Urinary bladder (tissue), 4 donors: ENCODE data around the gene DDX23. TPM values are rescaled to one million over a fixed set of nuclear protein-coding genes. Genes with fewer than 3 reads are reported as not detected.

Experiments
- DNase-seq: peaks from one replicate; pipeline ENCODE4 v3.0.0-alpha.2; 2015; ENCODE audit errors: extremely low spot score
- H3K27ac ChIP-seq: one replicate; pipeline ENCODE4 v1.5.1; 2013; ENCODE audit warnings: low read depth, mild to moderate bottlenecking, moderate library complexity
- H3K36me3 ChIP-seq: one replicate; pipeline ENCODE4 v1.6.1; 2013; ENCODE audit warnings: mild to moderate bottlenecking, moderate library complexity; ENCODE audit not compliant: insufficient read depth
- H3K4me1 ChIP-seq: one replicate; pipeline ENCODE4 v1.6.1; 2013; ENCODE audit warnings: mild to moderate bottlenecking, moderate library complexity; ENCODE audit not compliant: insufficient read depth
- H3K4me3 ChIP-seq: one replicate; pipeline ENCODE4 v1.5.1; 2013; ENCODE audit warnings: low read depth, low read length
- WGBS: extraction: QIAGEN DNeasy Blood & Tissue Kit; methylation state at CpG from one replicate; pipeline ENCODE4 v1.1.7; 2013; 5-methylcytosine and 5-hydroxymethylcytosine counted together
- polyA plus RNA-seq: library from polyadenylated mRNA; stranded (reverse); fragments of 200-250 nt; gene quantifications from one replicate; pipeline ENCODE4 v1.2.3, GENCODE V29; 2013
- small RNA-seq: library from RNA; depleted of rRNA; stranded (forward); fragments of <200 nt; gene quantifications from one replicate; pipeline ENCODE3, GENCODE V24; 2014
- total RNA-seq: library from RNA; depleted of rRNA; stranded (reverse); fragments of >200 nt; gene quantifications from one replicate; pipeline ENCODE4 v1.2.3, GENCODE V29; 2014
- donor health status: healthy with polysubstance abuse.
- donor health status: healthy.

Gene DDX23
- total and polyA plus RNA-seq, 2 donors = 52.2 to 62.8 TPM

DNA sequence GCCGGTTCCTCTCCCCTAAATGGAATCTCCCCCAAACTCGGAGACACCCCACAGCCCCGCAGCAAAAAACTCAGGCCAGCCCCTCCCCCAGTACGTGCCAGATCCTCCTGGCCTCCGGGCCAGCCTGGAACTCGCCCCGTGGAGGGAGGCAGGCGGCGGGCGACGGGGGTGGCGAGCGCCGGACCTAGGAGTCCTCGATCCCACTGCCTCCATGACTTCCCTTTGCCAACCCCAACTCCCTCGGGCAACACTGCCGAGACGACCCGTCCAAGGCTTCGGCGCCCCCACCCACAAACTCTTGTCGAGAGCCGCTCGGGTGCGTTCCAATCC is 63.5 kb downstream of the DDX23 start:
- no peak for DNase-seq
- no peaks in the 10 kb centered on the region for H3K36me3 ChIP-seq
- H3K27ac ChIP-seq = peak overlapping the region; percentile 68
- 1% methylated on average over 25 of the region's 25 CpGs for WGBS
- peak overlapping the region; percentile 90 for H3K4me3 ChIP-seq
- H3K4me1 ChIP-seq = no peaks in the 10 kb centered on the region

DNA sequence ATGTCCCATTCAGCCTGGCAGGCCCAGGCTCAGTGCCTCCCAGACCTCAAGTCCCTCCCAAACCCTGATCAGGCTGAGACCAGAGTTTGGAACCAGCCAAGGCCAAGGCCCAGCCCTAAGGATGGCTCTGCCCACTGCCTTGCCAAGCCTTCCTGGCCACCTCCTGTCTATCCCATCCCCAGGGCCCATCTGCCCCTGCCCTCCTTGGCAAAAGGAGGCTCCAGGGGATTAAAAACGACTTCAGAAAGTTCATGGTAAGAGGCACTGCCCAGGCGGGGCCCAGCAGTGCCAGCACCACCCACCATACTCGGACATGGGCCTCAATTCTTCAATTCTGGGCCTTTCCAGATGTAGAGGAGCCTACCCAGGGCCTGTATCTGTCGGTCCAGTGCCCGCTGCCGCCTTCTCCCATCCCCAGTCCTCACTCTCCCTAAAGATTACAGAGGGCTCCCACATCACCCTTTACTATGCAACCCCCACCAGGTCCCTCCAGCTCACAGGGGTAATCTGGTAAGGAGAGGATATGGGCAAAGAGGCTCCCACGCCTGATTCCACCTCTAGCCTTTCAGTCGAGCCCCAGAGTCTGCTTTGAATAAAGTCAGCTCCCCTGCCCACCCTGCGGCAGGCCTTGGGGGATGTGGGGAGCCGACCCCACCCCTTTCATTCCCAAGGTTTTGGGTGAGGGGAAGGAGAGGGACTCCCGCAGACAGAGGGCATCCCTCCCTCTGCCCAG is 64.0 kb downstream of the DDX23 start:
- WGBS = 14% methylated on average over 11 of the region's 11 CpGs
- peak overlapping the region; percentile 90 for H3K4me3 ChIP-seq
- H3K4me1 ChIP-seq = no peaks in the 10 kb centered on the region
- DNase-seq = no peak
- peak overlapping the region; percentile 68 for H3K27ac ChIP-seq
- H3K36me3 ChIP-seq = no peaks in the 10 kb centered on the region

DNA sequence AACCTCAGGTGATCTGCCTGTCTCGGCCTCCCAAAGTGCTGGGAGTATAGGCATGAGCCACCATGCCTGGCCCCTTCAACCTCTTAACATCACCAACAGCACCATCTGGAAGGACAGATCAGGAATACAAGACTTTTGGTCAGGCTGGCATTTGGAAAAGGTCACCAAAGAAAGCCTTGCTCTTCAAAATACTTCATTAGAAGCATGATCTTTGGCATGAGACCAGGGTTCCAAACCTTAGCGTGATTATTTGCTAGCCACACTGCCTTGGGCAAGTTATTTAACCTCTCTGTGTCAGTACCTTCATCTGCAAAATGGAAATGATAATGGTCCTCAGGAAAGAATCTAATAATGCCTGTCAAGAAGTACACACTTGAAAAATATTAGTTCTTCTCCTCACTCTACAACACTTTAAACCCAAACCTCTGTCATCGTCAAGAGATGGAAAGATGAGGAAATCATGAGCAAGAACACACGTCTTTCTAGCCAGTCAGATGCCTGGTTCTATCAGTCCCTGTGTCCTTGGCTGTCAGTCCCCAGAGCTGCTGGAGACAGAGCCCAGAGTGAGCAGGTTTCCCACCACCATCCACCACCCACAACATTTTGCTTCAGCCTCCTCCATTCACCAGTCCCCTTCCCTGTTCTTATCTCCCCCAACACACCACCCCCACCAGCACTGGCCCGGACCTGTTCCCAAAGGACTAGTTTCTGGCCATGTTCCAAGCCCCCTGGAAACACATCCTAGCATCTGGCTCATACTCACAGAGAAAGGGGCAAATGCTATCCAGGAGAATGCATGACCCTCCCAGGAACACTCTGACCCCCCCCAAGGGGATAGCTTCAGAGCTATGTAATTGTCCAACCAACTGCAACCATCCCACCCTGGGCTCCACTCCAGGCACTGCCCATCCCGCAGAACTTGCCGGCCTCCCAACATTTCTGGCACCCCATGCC is 65.1 kb downstream of the DDX23 start:
- 39% methylated on average over 7 of the region's 7 CpGs for WGBS
- Histone ChIP-seq H3K36me3 (no peaks in the 10 kb centered on the region), H3K27ac (no peak overlapping the region), H3K4me1 (no peaks in the 10 kb centered on the region), H3K4me3 (no peak overlapping the region)
- no peak for DNase-seq

DNA sequence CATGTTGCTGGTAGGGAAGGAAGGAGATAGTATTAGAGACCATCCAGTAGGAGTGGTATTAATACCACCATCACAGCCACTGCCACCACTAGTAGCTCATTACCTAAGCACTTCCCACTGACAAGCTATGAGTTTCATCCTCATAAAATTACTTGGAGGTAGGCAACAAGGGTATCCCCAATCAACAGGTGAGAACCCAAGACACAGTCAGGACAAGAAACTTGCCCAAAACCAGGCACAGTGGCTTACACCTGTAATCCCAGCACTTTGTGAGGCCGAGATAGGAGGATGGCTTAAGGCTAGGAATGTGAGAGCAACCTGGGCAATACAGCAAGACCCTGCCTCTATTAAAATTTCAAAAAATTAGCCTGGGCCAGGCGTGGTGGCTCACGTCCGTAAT is 68.5 kb downstream of the DDX23 start:
- Histone ChIP-seq H3K36me3 (no peaks in the 10 kb centered on the region), H3K27ac (no peak overlapping the region), H3K4me3 (no peak overlapping the region), H3K4me1 (no peaks in the 10 kb centered on the region)
- no peak for DNase-seq
- 92% methylated on average over 4 of the region's 4 CpGs for WGBS

DNA sequence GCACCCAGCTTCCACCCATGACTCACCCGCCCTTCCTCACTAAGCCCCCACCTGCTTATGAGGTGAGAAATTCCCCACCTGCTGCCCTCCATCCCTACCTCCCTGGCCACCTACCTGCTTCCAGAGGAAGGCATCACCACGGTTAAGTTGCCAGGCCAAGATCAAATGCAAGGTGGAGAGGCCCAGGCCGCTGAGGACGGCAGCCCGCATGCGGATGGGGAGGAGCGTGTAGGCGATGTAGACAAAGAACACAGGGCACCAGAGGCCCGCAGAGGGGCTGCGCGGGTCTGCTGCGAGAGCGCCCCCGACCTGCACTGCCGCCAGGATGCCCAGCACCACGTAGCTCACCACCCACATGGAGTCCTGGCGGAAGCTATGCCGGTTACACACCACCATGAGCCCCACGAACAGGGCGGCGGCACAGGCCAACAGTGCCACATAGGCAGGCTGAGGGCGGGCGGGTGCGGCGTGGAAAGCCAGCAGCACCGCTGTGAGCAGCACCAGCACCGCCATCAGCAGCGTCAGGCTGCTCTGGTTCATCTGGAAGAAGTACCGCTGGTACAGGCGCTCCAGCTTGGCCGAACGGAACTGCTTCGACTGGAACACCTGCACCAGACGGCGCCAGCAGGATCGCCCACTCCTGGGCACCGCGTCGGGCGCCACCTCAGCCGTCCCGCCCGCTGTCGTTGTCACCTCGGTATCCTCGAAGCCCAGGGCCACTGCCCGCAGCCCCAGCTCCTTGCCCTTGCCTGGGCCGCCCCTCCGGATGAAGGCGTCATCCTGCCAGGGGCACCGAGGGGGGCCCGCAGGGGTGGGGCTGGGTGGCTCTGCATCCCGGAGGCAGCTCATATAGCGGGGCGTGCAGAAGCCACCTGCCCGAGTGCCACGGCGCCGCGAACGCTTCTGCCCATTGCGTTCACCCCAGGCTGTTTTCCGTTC is 69.2 kb downstream of the DDX23 start:
- H3K4me3 ChIP-seq = no peak overlapping the region
- DNase-seq = no peak
- no peaks in the 10 kb centered on the region for H3K4me1 ChIP-seq
- H3K36me3 ChIP-seq = no peaks in the 10 kb centered on the region
- H3K27ac ChIP-seq = no peak overlapping the region
- 86% methylated on average over 63 of the region's 63 CpGs for WGBS

DNA sequence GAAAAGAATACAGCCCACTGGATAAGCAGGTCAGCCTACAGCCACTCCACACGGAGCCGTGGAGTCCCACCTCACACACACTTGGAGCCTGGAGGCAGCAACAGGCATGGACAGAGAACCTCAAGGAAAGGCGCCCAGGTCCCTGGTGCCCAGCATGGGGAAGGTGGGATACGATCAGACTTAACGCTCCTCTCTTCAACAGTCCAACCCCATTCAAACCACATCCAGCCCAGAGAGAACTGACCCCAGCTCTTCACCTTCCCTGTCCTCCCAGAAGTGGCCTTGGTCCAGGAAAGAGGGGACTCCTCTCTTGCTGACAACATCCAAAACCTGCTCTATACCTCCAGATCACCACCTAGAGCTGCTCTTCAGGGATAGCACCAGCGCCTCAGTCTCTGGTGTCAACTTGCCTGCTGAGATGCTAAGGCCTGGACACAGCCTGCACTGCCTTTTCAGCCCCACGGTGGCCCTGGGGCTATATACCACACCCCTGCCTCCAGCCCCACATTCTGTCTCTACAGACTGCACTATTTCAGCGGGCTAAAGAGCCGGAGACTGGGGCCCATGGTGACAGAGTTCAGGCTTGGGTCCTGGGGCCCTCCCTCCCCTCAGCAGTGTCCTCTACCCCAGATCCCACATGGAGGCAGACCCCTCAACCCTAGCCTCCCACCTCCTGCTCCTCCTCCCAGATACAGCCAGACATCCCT is 70.1 kb downstream of the DDX23 start:
- H3K4me1 ChIP-seq = no peaks in the 10 kb centered on the region
- 80% methylated on average over 9 of the region's 9 CpGs for WGBS
- DNase-seq = no peak
- H3K36me3 ChIP-seq = no peaks in the 10 kb centered on the region
- no peak overlapping the region for H3K27ac ChIP-seq
- H3K4me3 ChIP-seq = no peak overlapping the region

DNA sequence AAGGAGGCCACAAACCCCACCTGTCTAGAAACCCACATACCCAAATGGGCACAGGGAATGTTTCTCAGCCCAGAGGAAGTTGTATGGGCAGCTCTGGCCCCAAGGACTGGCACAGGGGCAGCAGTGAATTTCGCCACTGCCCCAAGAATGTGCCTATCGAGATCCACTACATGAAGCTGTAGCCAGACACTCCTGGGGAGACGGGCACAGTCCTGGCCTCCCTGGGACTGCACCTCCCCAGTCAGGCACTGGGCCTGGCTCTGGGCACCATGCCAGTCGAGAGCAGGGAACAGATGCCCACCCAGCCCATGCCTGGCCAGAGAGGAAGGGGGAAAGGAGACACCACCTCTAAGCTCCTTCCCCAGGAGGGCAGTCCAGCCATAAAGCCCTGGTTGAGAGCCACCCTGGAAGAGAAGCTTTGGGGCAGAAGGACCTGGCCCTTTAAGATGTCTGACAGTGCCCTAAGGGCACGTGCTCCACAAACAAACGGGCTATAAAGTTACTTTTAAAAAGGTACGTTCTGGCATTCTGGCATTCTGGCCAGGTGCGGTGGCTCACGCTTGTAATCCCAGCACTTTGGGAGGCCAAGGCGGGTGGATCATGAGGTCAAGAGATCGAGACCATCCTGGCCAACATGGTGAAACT is 71.5 kb downstream of the DDX23 start:
- WGBS = 70% methylated on average over 11 of the region's 11 CpGs
- no peaks in the 10 kb centered on the region for H3K36me3 ChIP-seq
- H3K4me3 ChIP-seq = no peak overlapping the region
- H3K4me1 ChIP-seq = no peaks in the 10 kb centered on the region
- DNase-seq = no peak
- no peak overlapping the region for H3K27ac ChIP-seq

DNA sequence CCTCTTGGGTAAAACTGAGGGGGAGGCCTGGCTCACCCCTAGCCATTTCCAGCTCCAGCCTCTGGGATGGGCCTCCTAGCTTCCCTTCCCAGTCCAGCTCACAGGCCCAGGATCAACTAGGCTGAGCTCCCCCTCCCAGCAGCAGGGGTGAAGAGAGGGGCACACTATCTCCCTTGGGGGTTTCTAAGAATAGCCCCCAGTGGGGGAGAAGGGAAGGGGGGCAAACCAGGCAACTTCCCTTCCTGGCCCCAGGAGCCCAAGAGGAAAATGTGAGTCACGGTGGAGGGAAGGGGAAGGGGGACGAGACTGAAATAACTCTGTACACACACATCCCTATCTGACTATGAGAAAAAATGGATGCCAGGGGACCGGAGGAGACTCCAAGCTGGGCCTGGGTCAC is 72.1 kb downstream of the DDX23 start:
- H3K4me1 ChIP-seq = no peaks in the 10 kb centered on the region
- no peak overlapping the region for H3K27ac ChIP-seq
- H3K36me3 ChIP-seq = no peaks in the 10 kb centered on the region
- no peak overlapping the region for H3K4me3 ChIP-seq
- 34% methylated on average over 3 of the region's 3 CpGs for WGBS
- no peak for DNase-seq

Small RNAs within 50 kb of the gene (small RNA-seq; reads per million reads assigned to genes)
- not detected for gene RF00019
- not detected for gene RNU6-600P

Other genes with a start within 250 kb of the DDX23 start
- gene KANSL2, start 169.9 kb downstream of the DDX23 start, total RNA-seq = 55.3 TPM
- 27.5 TPM for gene KANSL2, start 169.9 kb downstream of the DDX23 start, polyA plus RNA-seq
- 45.6 TPM for gene CCNT1, start 135.5 kb downstream of the DDX23 start, total RNA-seq
- gene CCNT1, start 135.5 kb downstream of the DDX23 start, polyA plus RNA-seq = 9.0 TPM
- gene ADCY6, start 63.1 kb downstream of the DDX23 start, total RNA-seq = 30.2 TPM
- gene ADCY6, start 63.1 kb downstream of the DDX23 start, polyA plus RNA-seq = 23.9 TPM
- 15.1 TPM for gene CACNB3, start 33.7 kb downstream of the DDX23 start, total RNA-seq
- 22.2 TPM for gene CACNB3, start 33.7 kb downstream of the DDX23 start, polyA plus RNA-seq
- 0.53 TPM for gene RND1, start 13.7 kb upstream of the DDX23 start, total RNA-seq
- gene RND1, start 13.7 kb upstream of the DDX23 start, polyA plus RNA-seq = 1.8 TPM
- gene FKBP11, start 73.3 kb upstream of the DDX23 start, total RNA-seq = 17.7 TPM
- gene FKBP11, start 73.3 kb upstream of the DDX23 start, polyA plus RNA-seq = 19.4 TPM
- 25.1 TPM for gene ARF3, start 105.3 kb upstream of the DDX23 start, total RNA-seq
- 78.6 TPM for gene ARF3, start 105.3 kb upstream of the DDX23 start, polyA plus RNA-seq
- gene WNT10B, start 119.6 kb upstream of the DDX23 start, total RNA-seq = 0.79 TPM
- gene WNT10B, start 119.6 kb upstream of the DDX23 start, polyA plus RNA-seq = 1.2 TPM
- gene WNT1, start 126.2 kb upstream of the DDX23 start, total RNA-seq = not detected
- not detected for gene WNT1, start 126.2 kb upstream of the DDX23 start, polyA plus RNA-seq
- 0.74 TPM for gene DDN, start 147.2 kb upstream of the DDX23 start, total RNA-seq
- not detected for gene DDN, start 147.2 kb upstream of the DDX23 start, polyA plus RNA-seq
- gene PRKAG1, start 166.6 kb upstream of the DDX23 start, total RNA-seq = 41.8 TPM
- 63.3 TPM for gene PRKAG1, start 166.6 kb upstream of the DDX23 start, polyA plus RNA-seq
- 30.5 TPM for gene KMT2D, start 208.6 kb upstream of the DDX23 start, total RNA-seq
- 22.0 TPM for gene KMT2D, start 208.6 kb upstream of the DDX23 start, polyA plus RNA-seq
- not detected for gene RHEBL1, start 217.8 kb upstream of the DDX23 start, total RNA-seq
- 0.68 TPM for gene RHEBL1, start 217.8 kb upstream of the DDX23 start, polyA plus RNA-seq
- 2.3 TPM for gene DHH, start 242.6 kb upstream of the DDX23 start, total RNA-seq
- 2.7 TPM for gene DHH, start 242.6 kb upstream of the DDX23 start, polyA plus RNA-seq